Hindlimb muscle (tissue), 1 donor: ENCODE results near the gene GABRA5. TPM values are rescaled to one million over a fixed set of nuclear protein-coding genes. Genes with fewer than 3 reads are reported as not detected.
"Not testable (repeated sequence)": the region's sequence is repeated elsewhere in the genome, so short reads cannot be mapped to it uniquely, and the experiment has no call there.

Source experiments
- DNase-seq: peaks from one replicate; pipeline ENCODE4 v3.0.0-alpha.2; 2013
- polyA plus RNA-seq: library from polyadenylated mRNA; unstranded; fragments of 120-200 nt; gene quantifications from one replicate; pipeline ENCODE4 v1.2.1, GENCODE V29; 2013; ENCODE audit not compliant: insufficient read length

The GABRA5 gene
- polyA plus RNA-seq, 1 donor = not detected

- no peak for DNase-seq
Observed at GRCh38 chr15:26879706-26880105, 12.8 kb downstream of the GABRA5 start.

- DNase-seq = no peak
Observed at GRCh38 chr15:26882112-26882511, 15.2 kb downstream of the GABRA5 start.

GRCh38 chr15:26882616-26883365 lies 15.9 kb downstream of the GABRA5 start:
- no peak for DNase-seq

- DNase-seq = no peak
Observed at GRCh38 chr15:26883466-26883865, 16.6 kb downstream of the GABRA5 start.

- no peak for DNase-seq
Observed at GRCh38 chr15:26886566-26886965, 19.7 kb downstream of the GABRA5 start.

- DNase-seq = no peak
Observed at GRCh38 chr15:26887926-26888666, 21.2 kb downstream of the GABRA5 start.

GRCh38 chr15:26888761-26889160 lies 21.9 kb downstream of the GABRA5 start:
- no peak for DNase-seq

GRCh38 chr15:26889298-26889898 lies 22.5 kb downstream of the GABRA5 start:
- peak; percentile 67 for DNase-seq

- DNase-seq = no peak
Observed at GRCh38 chr15:26890451-26890850, 23.6 kb downstream of the GABRA5 start.

GRCh38 chr15:26890988-26891387 lies 24.1 kb downstream of the GABRA5 start:
- no peak for DNase-seq

GRCh38 chr15:26891448-26892181 lies 24.8 kb downstream of the GABRA5 start:
- peak; percentile 78 for DNase-seq

GRCh38 chr15:26892182-26892518 lies 25.3 kb downstream of the GABRA5 start:
- no peak for DNase-seq

- DNase-seq = no peak
Observed at GRCh38 chr15:26892678-26893077, 25.8 kb downstream of the GABRA5 start.

- DNase-seq = no peak
Observed at GRCh38 chr15:26893351-26894065, 26.6 kb downstream of the GABRA5 start.

GRCh38 chr15:26894181-26894580 lies 27.3 kb downstream of the GABRA5 start:
- no peak for DNase-seq

GRCh38 chr15:26895346-26895745 lies 28.5 kb downstream of the GABRA5 start:
- DNase-seq = not testable (repeated sequence)

- no peak for DNase-seq
Observed at GRCh38 chr15:26899658-26900057, 32.8 kb downstream of the GABRA5 start.

GRCh38 chr15:26901041-26901440 lies 34.2 kb downstream of the GABRA5 start:
- DNase-seq = no peak

GRCh38 chr15:26910715-26911114 lies 43.9 kb downstream of the GABRA5 start:
- no peak for DNase-seq

- no peak for DNase-seq
Observed at GRCh38 chr15:26921433-26921832, 54.6 kb downstream of the GABRA5 start.

GRCh38 chr15:26926081-26926480 lies 59.2 kb downstream of the GABRA5 start:
- no peak for DNase-seq

- no peak for DNase-seq
Observed at GRCh38 chr15:26928051-26928450, 61.2 kb downstream of the GABRA5 start.
